ENCODE data around the gene ZNF385A.

Gene ZNF385A

DNA sequence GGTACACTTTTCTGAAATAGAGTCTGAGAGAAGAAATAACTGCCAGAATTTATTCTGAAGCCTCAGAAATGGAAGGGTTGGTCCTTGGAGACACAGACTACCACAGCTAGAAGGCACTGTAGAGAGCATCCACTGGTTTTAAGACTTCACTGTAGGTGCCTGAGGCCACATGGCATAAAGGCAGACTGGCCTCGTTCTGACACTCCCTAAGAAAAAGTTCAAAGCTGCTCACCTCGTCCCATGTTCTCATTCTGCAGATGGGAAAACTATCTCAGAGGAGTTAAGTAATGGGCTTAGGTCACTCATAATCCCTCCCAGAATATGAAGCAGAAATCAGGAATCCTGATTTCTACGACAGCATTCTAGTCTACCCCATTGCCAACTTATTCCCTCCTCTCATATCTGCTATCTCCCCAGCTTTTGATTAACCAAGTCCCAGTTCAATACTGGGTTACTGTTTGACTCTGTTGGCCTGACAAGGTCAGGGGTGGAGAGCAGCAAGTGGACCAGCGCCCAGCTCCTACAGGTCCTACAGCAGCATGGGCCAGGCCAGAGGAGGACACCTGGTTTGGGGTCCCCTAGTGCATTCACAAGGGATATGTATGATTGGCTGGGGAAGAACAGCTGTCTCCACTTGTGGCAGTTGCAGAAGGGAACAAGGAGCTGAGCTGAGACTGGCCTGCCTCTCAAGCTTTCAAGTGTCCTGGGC is 30.8 kb upstream of the ZNF385A start:
- DNase-seq, result no peak

DNA sequence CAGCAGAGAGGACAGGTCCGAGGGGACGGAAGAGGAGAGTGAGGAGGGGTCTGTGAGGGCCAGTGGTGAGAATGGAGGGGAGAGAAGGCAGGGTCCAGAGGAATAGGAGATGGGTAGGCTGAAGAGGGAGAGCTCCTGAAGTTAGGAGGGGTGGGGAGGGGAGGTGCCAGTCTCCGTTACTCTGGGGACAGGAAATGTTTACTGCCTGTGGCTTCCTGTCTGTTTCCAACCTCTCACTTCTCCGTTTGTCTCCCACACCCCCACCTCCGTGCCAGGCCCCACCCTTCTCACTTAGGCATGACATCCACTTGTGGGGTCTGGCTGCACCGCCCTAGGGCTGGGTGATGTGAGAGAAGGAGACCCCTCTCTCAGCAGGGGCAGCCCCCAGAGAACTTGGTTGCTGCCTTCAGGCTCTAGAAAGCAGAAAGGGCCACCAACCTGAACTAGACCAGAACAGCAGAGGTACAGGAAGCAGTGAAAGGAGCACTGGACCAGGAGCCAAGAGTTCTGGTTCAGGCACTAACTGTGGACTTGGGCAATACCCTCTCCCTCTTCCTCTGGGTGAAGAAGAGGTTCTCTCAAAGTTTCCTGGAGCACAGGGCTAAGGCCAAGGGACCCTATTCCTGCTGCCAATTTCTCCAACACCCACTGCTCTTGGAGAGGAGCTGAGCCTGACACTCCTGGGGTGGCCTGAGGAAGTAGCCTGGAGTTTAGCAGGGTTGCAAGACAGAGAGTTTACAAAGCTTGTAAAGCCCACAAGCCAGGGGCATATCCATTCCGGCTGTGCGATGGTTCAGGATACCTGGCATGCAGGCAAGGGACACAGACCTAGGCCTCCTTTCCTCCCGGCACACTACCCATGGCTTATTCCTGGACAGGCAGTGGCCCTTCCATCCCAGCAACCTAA is 29.0 kb upstream of the ZNF385A start:
- DNase-seq, result peak; percentile 83

DNA sequence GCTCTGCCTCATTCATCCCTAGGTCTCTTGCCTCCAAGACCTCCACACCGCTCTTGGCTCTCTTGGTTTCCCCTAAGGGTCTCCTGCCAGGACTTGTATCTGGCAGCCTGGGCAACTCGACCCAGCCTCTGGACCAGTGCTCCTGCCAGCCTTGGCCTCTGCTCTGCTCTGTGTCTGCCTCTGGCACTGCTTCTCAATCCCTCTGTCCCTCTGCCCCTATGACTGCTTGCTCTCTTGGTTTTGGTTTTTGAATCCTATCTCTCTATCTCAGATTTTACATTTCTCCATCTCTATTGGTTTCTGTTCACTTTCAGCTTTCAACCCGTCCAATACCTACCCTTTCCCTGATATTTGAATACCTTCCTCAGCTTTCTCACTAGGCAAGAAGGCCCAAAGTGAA is 28.3 kb upstream of the ZNF385A start:
- no peak for DNase-seq

DNA sequence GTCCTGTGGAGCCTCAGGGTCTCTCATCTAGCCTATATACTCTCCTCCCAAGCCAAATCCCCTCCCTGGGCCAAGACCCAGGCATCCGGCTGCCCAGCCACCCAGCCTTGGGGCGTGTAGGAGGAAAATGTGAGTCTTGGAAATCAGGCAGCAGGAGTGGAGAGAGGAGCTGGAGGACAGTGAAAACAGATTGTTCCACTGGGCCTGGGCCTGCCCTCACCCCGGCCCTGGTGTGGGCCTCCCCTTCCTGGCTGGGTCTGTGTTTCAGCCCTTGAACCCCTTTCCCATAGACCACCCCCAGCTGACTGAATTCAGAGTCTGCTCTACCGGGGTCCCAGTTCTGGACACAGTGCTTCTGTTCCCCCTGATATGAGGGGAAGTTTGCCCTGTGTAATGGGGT is 27.8 kb upstream of the ZNF385A start:
- DNase-seq, result no peak

DNA sequence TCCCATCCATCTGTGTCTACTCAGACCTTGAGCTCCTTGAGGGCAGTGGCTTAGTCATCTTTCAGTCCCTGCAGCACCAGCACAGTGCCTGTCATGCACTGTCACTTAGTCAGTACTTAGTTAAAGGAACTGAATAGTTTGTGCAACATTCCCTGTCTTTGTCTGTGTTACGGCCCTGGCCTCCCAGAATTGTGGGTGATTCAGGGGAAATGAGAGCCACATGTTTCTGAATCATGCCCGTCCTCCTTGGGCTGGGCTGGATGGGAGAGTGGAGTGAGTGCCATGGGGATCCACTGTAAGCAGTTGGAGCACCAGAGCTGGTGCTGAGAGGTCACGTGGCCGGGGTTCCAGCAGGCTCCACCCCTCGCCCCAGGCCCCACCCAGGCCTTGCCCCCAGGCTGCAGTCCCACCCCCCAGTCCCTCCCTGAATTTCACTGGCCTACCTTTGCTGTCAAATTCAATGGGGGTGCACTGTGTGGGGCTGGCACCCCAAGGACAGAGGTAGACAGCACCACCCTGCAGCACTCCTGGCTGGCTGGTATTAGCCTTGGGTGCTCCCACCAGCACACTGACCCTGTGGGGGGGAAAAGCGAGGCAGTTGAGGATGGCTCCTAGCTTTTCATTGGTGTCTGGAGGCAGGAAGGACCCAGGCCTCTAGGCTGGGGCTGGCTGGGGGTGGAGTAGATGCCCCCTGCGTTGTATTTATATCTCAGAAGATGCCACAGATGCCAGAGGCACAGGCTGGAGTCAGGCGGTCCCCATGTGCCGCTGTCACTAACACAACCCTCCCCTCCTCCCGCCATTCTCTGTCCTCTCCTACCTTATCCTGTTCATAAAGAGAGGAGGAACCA is 27.1 kb upstream of the ZNF385A start:
- DNase-seq, result peak; percentile 29

DNA sequence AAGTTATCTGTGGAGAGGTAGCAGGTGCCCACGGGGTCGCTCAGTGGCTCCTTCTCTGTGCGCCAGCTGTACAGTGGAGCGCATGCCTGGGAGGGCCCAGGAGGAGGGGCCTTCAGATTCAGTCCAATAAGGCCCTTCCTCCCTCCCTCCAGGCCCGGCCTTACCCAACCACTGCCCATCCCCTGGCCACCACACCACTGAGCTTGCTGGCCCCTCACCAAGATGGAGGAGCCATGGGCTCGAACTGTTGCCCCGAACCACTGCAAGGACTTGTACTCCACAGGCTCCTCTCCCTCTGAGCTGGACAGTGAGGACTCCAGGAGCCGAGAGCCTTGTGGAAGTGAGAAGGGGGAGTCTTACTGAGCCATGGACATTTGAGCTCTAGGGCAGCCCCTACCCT is 24.7 kb upstream of the ZNF385A start:
- DNase-seq, result no peak

DNA sequence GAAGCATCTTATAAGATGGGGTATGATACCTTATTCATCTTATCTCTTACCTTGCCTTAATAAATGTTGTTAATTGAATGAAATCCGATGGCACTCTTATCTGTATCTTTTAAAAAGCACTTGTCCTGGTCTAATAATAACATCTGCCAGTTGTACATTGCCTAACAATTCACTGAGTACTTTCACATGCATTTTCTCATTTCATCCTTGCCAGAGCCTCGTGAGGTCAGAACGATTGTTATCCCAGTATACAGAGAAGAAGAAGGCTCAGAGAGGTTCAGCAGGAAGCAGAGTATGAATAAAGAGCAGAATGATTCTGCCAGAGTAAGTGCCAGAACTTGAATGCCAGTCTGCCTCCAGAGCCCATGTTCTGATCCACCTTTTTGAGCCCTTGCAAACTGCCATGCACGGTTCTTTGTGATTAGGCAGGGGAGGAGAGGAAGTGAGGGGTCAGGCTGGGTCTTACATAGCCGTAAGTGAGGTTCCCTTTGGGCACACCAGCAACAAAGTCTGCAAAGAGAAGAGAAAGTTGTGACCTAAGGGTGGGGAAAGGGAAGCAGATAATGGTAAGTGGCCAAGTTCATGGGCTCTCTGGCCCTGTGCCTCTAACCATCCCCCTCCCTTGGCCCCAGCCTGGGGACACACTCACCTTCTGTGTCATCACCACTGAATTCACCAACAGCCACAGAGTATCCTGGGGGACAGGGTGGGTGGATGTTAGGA is 22.8 kb upstream of the ZNF385A start:
- DNase-seq, result no peak

DNA sequence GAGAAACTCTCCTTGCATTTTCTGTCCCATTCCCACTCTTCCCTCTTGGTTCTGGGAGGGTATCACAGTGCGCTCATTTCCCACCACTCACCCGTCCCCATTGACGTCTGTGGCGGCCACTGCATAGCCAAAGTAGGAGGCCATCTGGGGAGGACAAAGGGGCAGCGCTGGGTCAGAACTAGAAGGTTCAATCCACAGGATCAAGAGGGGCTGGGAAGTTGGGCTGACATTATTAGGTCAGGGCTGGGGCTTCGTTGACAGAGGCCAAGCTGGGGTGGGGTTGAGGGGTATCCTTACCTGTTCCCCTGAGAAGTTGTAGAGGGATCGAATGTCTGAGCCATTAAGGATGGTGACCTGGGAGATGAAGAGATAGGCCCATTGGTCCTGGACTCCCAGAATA is 21.0 kb upstream of the ZNF385A start:
- no peak for DNase-seq

DNA sequence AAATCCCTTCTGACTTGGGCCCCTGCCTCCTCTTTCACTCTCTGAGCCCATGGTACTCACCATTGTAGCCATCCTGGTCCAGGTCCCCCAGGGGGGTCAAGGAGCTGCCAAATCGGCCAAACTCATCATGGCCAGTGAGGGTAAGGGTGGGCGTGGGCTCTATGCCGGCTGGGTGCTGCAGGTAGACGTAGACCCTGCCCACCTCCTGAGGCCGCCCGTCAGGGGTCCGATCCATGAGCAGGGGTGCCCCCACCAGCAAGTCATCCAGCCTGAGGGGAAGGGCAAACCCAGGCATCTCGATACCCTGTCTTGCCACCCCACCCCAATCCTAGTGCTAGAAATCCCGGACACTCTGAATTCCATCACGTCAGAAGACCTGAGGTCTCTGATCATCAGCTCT is 20.6 kb upstream of the ZNF385A start:
- DNase-seq, result no peak

DNA sequence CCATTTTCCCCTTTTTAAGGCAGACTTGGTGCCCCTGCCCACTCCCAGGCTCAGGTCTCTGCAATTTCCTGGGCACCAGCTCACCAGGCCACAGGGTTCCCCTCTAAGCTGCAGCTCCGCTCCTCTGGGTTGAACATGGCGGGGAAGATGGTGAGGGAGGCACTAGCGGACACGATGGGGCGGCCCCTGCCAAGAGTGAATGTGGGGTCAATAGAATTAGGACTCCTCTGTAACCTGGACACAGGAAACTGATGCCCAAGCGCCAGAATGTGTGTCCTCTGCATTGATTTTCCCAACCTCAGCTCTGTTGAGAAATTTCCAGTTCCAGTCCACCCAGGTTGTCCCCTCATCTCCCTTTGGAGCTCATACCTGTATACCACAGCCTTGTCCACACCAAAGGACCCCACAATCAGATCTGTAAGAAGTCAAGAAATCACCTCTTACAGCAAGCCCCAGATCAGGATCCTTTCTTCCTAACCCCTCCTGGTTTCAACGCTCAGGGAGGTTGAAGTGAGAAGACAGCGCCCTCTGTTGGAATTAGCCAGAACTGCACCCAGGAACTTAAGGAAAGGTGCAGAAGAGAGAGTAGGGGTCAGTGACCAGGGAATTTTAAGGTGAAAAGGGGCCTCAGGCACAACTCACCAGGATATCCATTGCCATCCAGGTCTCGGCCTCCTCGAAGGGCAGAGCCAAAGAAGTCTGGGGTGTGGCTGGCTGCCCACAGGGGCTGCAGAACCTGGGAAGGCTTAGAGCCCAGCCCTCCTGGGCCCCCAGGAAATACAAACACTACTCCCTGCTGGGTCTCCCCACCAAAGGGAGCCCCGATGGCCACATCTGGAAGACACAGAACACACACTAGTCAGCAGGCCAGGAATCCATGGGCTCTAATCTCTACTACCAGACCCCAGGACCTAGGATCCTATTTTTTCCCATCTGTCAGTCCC is 19.8 kb upstream of the ZNF385A start:
- DNase-seq, result no peak

DNA sequence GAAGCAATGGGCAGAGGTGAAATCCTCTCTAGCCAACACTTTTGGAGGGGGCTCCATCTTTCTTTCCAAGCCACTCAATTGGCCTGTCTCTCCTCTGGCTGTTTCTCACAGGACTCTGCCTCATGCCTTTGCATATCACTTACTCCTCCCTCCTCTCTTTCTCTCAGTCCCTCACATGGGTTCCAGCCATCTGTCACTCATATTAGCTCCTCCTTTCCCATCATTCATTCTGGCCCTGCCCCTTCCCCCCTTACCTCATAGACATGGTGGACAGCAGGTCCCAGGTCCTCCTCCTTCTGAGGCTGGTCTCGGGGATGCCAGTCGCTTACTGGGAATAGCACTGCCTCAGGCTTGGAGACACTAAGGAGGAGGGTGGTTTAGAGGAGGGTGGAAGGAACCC is 16.6 kb upstream of the ZNF385A start:
- no peak for DNase-seq

DNA sequence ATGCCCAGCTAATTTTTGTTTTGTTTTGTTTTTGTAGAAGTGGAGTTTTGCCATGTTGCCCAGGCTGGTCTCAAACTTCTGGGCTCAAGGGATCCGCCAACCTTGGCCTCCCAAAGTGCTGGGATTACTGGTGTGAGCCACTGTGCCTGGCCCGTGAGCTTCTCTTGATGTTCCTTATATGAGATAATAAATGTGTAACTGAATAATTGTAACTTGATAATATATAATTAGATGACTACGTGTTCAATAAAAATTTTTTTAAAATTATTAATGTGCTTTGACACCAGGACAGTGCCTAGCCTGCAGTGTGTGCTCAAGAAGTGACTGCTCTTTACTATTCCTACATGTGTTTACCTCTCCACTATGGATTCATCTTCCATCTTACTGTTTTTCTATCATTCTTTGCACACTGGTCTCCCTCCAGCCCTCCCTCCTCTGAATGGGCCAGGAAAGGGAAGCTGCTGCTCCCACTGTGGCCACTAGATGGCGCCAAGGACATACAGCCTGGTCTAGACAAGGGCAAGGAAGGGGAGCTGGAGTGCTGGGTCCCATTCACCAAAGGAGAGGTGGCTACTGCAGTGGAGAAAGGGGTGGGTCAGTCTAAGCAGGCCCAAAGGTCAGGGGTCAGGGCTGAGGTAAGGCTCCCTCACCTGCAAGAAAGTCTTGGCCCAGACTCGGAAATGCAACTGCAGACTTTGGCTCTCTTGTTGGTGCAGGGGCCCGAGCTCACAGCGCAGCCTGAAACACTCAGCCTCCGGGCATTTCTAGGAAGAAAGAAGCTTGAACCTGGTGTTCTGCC is 14.7 kb upstream of the ZNF385A start:
- DNase-seq, result no peak

DNA sequence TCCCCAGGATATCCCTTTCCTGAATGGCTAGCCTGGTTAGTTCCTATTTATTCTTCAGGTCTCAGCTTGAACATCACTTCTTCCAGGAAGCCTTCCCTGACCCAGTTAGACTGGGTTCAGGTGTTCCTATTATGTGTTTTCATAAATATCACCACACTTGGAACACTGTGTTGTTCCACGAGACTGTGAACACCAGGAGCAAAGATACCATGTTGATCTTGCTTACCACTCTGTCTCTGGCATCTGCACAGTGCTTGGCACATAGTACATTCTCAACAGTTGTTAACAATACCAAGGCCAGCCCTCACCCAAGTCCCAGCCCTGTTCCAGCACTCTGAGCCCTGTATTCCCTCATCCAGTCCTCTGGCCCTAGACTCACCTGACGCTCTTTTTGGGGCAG is 13.7 kb upstream of the ZNF385A start:
- no peak for DNase-seq

DNA sequence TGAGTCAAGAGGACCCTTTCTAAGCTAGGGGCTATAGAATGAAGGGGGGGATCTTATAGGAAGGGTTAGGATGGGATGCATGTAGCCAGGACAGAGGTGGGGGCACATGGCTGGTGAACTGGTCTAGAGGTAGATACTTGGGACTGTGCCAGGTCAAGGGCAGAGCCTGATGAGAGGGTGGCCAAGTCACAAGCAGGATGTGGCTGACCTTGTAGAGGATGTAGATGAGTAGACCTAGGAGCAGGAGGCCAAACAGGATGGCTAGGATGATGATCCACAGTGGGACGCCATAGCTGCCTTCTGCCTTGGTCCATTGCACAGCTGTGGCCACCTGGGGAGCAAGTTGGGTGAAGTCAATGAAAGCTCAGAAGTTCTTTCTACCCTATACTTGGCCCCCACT is 12.6 kb upstream of the ZNF385A start:
- DNase-seq, result no peak

DNA sequence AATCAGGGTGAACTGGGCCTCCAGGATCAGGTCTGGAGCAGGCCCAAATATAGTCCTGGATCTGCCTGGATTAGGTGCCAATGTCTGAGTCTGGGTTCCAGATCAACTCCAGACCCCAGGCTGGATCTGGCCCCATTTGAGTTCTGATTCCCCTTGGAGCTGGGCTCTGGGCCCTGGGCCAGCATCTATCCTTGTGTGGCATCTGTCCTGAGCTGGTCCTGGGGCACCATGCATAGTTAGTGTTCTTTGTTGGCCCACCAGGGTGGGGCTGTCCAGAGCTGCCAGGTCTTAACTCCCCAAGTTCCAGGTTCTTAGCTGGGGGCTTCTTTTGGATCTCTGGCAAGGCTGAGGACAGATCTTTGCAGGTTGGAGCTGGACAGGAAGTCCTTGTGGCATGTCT is 11.0 kb upstream of the ZNF385A start:
- DNase-seq, result no peak

DNA sequence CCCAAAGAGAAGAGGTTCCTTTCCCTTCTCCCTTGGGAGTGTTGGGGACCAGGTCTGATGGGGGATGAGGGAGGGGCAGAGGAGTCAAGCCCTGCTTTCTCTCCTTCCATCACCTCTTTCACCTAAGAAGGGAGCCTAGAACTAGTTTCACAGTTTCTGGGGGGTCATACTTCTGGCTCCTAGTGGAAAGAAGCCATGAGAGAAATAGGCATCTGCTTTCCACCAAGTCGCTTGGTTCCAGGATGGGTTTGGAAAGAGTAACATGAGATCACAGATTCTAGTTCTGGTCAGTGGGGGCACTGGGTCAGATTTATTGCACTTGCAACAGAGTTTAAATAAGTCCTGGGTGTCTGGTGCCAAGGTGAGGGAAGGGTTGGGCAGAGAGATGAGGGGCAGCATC is 10.5 kb upstream of the ZNF385A start:
- no peak for DNase-seq

DNA sequence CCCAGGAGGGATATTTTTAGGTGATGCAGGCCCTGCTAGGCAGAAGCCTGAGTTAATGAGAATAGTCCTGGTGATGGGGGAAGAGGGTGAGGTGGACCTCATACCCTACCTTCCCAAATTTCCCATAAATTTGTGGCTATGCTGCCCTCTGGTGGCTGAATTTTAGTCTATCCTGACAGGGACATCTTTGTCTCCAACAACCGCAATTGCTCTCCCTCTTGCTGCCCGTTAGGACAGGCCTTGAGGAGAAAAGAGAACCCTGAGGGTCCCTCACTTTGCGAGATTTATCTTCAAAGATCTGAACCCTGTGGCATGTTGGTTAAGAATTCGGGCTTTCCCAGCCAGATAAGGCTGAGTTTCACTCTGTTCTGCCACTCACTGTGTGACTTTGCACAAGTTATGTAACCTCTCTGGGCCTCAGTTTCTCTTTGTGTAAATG is 9.8 kb upstream of the ZNF385A start:
- DNase-seq, result no peak

DNA sequence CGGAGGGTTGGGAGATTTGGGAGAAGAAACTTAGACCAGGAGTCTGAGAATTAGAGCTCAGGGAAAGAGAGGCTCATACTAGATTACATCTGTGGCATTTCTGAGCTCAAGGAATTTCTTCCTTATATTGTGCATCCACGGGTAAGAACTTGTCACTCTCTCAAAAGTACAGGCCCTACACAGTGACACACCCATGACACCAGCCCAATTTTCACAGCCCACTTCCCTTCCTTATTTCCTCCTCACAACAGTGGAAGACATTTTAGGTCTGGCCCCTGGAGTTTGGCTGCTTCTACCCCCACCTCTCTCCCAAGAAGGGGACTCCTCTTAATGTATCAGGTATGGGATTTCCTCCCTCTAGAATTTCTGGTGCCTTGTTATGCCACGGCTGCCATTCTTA is 9.2 kb upstream of the ZNF385A start:
- DNase-seq, result no peak

DNA sequence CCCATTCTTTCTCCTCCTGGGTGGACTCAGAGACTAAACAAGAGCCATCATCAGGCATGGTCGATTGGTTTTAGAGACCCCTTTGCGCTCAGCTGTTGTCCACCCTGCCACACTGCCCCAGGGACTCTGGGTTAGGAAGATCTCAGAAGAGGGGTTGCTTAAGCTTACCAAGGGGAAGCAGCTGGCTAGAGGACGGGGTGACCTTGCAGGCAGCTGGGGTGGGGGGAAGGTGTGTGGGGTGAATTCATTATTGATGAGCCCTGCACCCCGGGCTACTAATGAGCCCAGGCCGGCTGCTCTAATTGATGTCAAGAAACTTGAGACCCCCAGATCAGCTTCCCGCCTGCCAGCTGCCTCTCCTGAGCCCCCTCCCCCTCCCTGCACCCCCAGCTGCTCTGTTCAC is 8.7 kb upstream of the ZNF385A start:
- DNase-seq, result no peak

DNA sequence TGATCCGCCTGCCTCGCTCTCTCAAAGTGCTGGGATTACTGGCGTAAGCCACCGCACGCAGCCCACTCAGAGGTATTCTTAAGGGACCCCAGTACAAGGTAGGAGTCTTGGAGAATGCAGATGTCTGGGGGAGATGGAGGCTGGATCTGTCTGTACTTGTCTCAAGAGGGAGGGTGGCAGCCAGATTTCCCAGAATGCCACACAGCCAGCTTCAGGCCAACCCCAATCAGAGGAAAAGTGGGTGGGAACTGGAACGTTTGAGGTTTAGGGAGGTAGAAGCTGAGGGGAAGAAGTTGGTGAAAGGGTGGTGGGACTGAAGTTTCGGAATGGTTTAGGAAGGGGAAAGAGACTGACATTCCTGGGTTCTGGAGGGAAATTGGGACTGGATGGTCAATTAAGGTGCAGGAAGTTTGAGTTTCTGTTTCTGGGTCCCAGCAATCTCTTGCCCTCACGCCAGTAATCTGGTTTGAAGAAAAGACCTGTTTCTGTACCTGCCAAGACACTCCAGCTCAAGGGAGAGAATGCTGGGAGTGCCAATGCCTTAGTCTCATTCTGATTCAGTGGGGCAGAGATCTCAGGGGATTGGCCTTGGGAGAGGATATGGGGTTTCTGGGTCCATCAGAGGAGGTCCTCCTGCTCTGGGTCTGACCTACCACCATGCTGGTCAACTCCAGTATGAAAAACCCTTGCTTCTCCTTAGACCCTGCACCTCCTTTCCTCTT is 8.1 kb upstream of the ZNF385A start:
- no peak for DNase-seq
